WTC11 (cell line): Measurements from ENCODE around the gene FBXO9. TPM values are rescaled to one million over a fixed set of nuclear protein-coding genes. Genes with fewer than 3 reads are reported as not detected.
A peak's percentile ranks its signal among the peaks of the same experiment; 100 is the strongest.

ENCODE experiments used
- ATAC-seq: fragments of 200-7000 bp; cut with Tn5 transposase; 2 replicates; pipeline ENCODE4 v1.10.0; 2021; ENCODE audit warnings: mild to moderate bottlenecking, moderate library complexity
- CTCF ChIA-PET: fragments of 300-600 bp; sonication (Branson Sonifier 250); formaldehyde crosslinking; loops from one replicate; lab custom pipeline; 2021; ENCODE audit warnings: antibody characterized with exemption; lab: Charles Lee
- POLR2A ChIA-PET: fragments of 350-600 bp; sonication (Branson Sonifier 250); formaldehyde crosslinking; loops from one replicate; lab custom pipeline; 2021; ENCODE audit warnings: antibody characterized with exemption; lab: Charles Lee
- DNase-seq: peaks from one replicate; pipeline ENCODE4 v3.0.0; 2021; ENCODE audit warnings: low spot score
- H3K27ac Mint-ChIP-seq: 2 replicates; pipeline ENCODE4 v1.8.0; 2021; ENCODE audit warnings: mixed read lengths
- H3K27me3 Mint-ChIP-seq: 2 replicates; pipeline ENCODE4 v1.8.0; 2021; ENCODE audit warnings: low read depth, mild to moderate bottlenecking, moderate library complexity, mixed read lengths
- H3K36me3 Mint-ChIP-seq: 2 replicates; pipeline ENCODE4 v1.8.0; 2021; ENCODE audit warnings: mixed read lengths
- H3K4me1 Mint-ChIP-seq: 2 replicates; pipeline ENCODE4 v1.8.0; 2022; ENCODE audit warnings: mixed read lengths
- H3K4me3 Mint-ChIP-seq: 2 replicates; pipeline ENCODE4 v1.8.0; 2021; ENCODE audit warnings: mild to moderate bottlenecking, moderate library complexity, mixed read lengths
- H3K9me3 Mint-ChIP-seq: 2 replicates; pipeline ENCODE4 v1.8.0; 2021; ENCODE audit warnings: mixed read lengths
- ATF1 ChIP-seq: sonication (generic); formaldehyde crosslinking; IDR thresholded peaks from 2 replicates; pipeline ENCODE4 v1.8.1; 2023; ENCODE audit warnings: mild to moderate bottlenecking, moderate library complexity, missing genetic modification reagents
- CREM ChIP-seq: sonication (generic); formaldehyde crosslinking; IDR thresholded peaks from 2 replicates; pipeline ENCODE4 v1.8.1; 2022; ENCODE audit warnings: mild to moderate bottlenecking, missing genetic modification reagents, moderate library complexity
- FOXJ3 ChIP-seq: sonication (generic); formaldehyde crosslinking; IDR thresholded peaks from 2 replicates; pipeline ENCODE4 v1.9.0; 2021; ENCODE audit warnings: missing genetic modification reagents, mild to moderate bottlenecking, borderline replicate concordance
- FOXP1 ChIP-seq: sonication (generic); formaldehyde crosslinking; IDR thresholded peaks from 2 replicates; pipeline ENCODE4 v1.8.0; 2022; ENCODE audit warnings: missing genetic modification reagents, mild to moderate bottlenecking, moderate library complexity, borderline replicate concordance
- GRHL2 ChIP-seq: fragments of 250-450 bp; sonication (Bioruptor Pico); IDR thresholded peaks from 2 replicates; pipeline ENCODE4 v1.8.0; 2022; ENCODE audit warnings: mild to moderate bottlenecking, moderate library complexity; ENCODE audit not compliant: insufficient replicate concordance, severe bottlenecking
- HMGXB4 ChIP-seq: sonication (generic); formaldehyde crosslinking; IDR thresholded peaks from 2 replicates; pipeline ENCODE4 v1.8.1; 2023; ENCODE audit warnings: mild to moderate bottlenecking, moderate library complexity, missing genetic modification reagents
- IRF1 ChIP-seq: sonication (generic); formaldehyde crosslinking; IDR thresholded peaks from 2 replicates; pipeline ENCODE4 v1.8.0; 2023; ENCODE audit warnings: missing genetic modification reagents
- MYBL2 ChIP-seq: sonication (generic); formaldehyde crosslinking; IDR thresholded peaks from 2 replicates; pipeline ENCODE4 v1.8.1; 2023; ENCODE audit warnings: mild to moderate bottlenecking, moderate library complexity, missing genetic modification reagents
- NFATC4 ChIP-seq: fragments of 250-450 bp; sonication (Bioruptor Pico); IDR thresholded peaks from 2 replicates; pipeline ENCODE4 v1.9.0; 2021; ENCODE audit warnings: mild to moderate bottlenecking
- OVOL2 ChIP-seq: fragments of 250-450 bp; sonication (Bioruptor Pico); IDR thresholded peaks from 2 replicates; pipeline ENCODE4 v1.9.0; 2021; ENCODE audit warnings: mild to moderate bottlenecking, borderline replicate concordance
- PRRX2 ChIP-seq: fragments of 250-450 bp; sonication (Bioruptor Pico); IDR thresholded peaks from 2 replicates; pipeline ENCODE4 v1.8.0; 2021; ENCODE audit warnings: mild to moderate bottlenecking
- SP1 ChIP-seq: sonication (generic); formaldehyde crosslinking; conservative IDR thresholded peaks from 2 replicates; pipeline ENCODE4 v1.8.1; 2022; ENCODE audit warnings: missing genetic modification reagents
- ZBTB21 ChIP-seq: sonication (generic); formaldehyde crosslinking; IDR thresholded peaks from 2 replicates; pipeline ENCODE4 v1.8.1; 2023; ENCODE audit warnings: mild to moderate bottlenecking, missing genetic modification reagents, borderline replicate concordance
- ZNF121 ChIP-seq: sonication (generic); formaldehyde crosslinking; IDR thresholded peaks from 2 replicates; pipeline ENCODE4 v1.8.0; 2023; ENCODE audit warnings: missing genetic modification reagents
- ZNF138 ChIP-seq: sonication (generic); formaldehyde crosslinking; conservative IDR thresholded peaks from 2 replicates; pipeline ENCODE4 v1.8.1; 2022; ENCODE audit warnings: mild to moderate bottlenecking, moderate library complexity, missing genetic modification reagents
- ZNF396 ChIP-seq: fragments of 250-450 bp; sonication (Bioruptor Pico); IDR thresholded peaks from 2 replicates; pipeline ENCODE4 v1.8.0; 2021; ENCODE audit warnings: mild to moderate bottlenecking, moderate library complexity, borderline replicate concordance
- ZNF423 ChIP-seq: fragments of 250-450 bp; sonication (Bioruptor Pico); IDR thresholded peaks from 2 replicates; pipeline ENCODE4 v2.1.2; 2022; ENCODE audit warnings: mild to moderate bottlenecking, moderate library complexity
- ZNF512 ChIP-seq: sonication (generic); formaldehyde crosslinking; IDR thresholded peaks from 2 replicates; pipeline ENCODE4 v1.8.1; 2022; ENCODE audit warnings: missing genetic modification reagents, borderline replicate concordance
- total RNA-seq: library from RNA; stranded (reverse); gene quantifications from 3 replicates; pipeline ENCODE4 v1.2.3, GENCODE V29; 2021
- TF ChIP-seq, protein P1 (sequence below): sonication (generic); formaldehyde crosslinking; IDR thresholded peaks from 2 replicates; pipeline ENCODE4 v1.8.1; 2023; ENCODE audit warnings: mild to moderate bottlenecking, missing genetic modification reagents
- TF ChIP-seq, protein P2 (sequence below): fragments of 250-450 bp; sonication (Bioruptor Pico); IDR thresholded peaks from 2 replicates; pipeline ENCODE4 v1.9.0; 2021; ENCODE audit warnings: moderate library complexity, mild to moderate bottlenecking, inconsistent platforms, borderline replicate concordance
- TF ChIP-seq, protein P3 (sequence below): fragments of 250-450 bp; sonication (Bioruptor Pico); IDR thresholded peaks from 2 replicates; pipeline ENCODE4 v1.9.0; 2021; ENCODE audit warnings: mild to moderate bottlenecking
- TF ChIP-seq, protein P4 (sequence below): sonication (generic); formaldehyde crosslinking; IDR thresholded peaks from 2 replicates; pipeline ENCODE4 v1.8.1; 2023; ENCODE audit warnings: mild to moderate bottlenecking, missing genetic modification reagents, moderate library complexity
- TF ChIP-seq, protein P5 (sequence below): fragments of 250-450 bp; sonication (Bioruptor Pico); IDR thresholded peaks from 2 replicates; pipeline ENCODE4 v1.9.0; 2021; ENCODE audit warnings: mild to moderate bottlenecking

The FBXO9 gene
- total RNA-seq, 1 experiment from 2014 or later = 54.4 TPM

- TF ChIP-seq MYBL2 = no peak
- no peak for TF ChIP-seq FOXP1 (CRISPR knock-in tag)
- TF ChIP-seq PRRX2 (CRISPR knock-in tag) = no peak
- TF ChIP-seq NFATC4 (CRISPR knock-in tag) = no peak
- TF ChIP-seq, protein P1, sequence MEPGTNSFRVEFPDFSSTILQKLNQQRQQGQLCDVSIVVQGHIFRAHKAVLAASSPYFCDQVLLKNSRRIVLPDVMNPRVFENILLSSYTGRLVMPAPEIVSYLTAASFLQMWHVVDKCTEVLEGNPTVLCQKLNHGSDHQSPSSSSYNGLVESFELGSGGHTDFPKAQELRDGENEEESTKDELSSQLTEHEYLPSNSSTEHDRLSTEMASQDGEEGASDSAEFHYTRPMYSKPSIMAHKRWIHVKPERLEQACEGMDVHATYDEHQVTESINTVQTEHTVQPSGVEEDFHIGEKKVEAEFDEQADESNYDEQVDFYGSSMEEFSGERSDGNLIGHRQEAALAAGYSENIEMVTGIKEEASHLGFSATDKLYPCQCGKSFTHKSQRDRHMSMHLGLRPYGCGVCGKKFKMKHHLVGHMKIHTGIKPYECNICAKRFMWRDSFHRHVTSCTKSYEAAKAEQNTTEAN (CRISPR knock-in tag) = no peak
- TF ChIP-seq, protein P2, sequence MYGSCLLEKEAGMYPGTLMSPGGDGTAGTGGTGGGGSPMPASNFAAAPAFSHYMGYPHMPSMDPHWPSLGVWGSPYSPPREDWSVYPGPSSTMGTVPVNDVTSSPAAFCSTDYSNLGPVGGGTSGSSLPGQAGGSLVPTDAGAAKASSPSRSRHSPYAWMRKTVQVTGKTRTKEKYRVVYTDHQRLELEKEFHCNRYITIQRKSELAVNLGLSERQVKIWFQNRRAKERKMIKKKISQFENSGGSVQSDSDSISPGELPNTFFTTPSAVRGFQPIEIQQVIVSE (CRISPR knock-in tag) = no peak
- TF ChIP-seq, all 79 proteins: peak for 0
Observed at GRCh38 chr6:53143710-53144109, 78.5 kb downstream of the FBXO9 start (continued).

DNA sequence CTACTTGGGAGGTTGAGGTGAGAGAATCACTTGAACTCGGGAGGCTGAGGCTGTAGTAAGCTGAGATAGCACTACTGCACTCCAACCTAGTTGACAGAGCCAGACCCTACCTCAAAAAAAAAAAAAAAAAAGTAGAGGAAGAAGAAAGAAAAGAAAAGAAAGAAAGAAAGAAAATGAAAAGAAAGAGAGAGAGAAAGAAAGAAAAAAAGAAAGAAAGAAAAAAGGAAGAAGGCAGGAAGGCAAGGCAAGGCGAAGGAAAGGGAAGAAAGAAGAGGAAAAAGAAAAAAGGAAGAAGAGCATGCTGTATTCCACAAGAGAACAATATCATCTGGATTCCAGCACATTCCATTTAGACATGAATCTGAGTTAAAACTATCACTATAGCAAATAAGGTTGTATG lies 79.6 kb downstream of the FBXO9 start:
- ATAC-seq (no peak), DNase-seq (no peak)
- ChIA-PET CTCF (no interaction called here), POLR2A (interaction anchor here (0.6 kb wide), 1 partner anchor 351 kb away, joined by 4 read pairs; no protein-coding TSS in a partner anchor)
- no peaks in the 10 kb centered on the region for H3K27me3 Mint-ChIP-seq
- no peaks in the 10 kb centered on the region for H3K36me3 Mint-ChIP-seq
- H3K9me3 Mint-ChIP-seq = no peaks in the 10 kb centered on the region
- peaks cover 15% of the 10 kb centered on the region for H3K4me1 Mint-ChIP-seq
- TF ChIP-seq, protein P3, sequence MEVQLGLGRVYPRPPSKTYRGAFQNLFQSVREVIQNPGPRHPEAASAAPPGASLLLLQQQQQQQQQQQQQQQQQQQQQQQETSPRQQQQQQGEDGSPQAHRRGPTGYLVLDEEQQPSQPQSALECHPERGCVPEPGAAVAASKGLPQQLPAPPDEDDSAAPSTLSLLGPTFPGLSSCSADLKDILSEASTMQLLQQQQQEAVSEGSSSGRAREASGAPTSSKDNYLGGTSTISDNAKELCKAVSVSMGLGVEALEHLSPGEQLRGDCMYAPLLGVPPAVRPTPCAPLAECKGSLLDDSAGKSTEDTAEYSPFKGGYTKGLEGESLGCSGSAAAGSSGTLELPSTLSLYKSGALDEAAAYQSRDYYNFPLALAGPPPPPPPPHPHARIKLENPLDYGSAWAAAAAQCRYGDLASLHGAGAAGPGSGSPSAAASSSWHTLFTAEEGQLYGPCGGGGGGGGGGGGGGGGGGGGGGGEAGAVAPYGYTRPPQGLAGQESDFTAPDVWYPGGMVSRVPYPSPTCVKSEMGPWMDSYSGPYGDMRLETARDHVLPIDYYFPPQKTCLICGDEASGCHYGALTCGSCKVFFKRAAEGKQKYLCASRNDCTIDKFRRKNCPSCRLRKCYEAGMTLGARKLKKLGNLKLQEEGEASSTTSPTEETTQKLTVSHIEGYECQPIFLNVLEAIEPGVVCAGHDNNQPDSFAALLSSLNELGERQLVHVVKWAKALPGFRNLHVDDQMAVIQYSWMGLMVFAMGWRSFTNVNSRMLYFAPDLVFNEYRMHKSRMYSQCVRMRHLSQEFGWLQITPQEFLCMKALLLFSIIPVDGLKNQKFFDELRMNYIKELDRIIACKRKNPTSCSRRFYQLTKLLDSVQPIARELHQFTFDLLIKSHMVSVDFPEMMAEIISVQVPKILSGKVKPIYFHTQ = no peak
- TF ChIP-seq ZNF138 (CRISPR knock-in tag) (no peak), SP1 (no peak)
- no peak overlapping the region for H3K4me3 Mint-ChIP-seq
- H3K27ac Mint-ChIP-seq = no peak overlapping the region

GRCh38 chr6:53148684-53149083 lies 83.5 kb downstream of the FBXO9 start, which contains the start of gene GCM1:
Gene GCM1, minus strand, starts transcription at chr6:53148841. Its CDS starts 3,209 bp downstream, at chr6:53145632.
- H3K27me3 Mint-ChIP-seq = peaks cover 7% of the 10 kb centered on the region; the same call in 1 of the 2 replicates
- DNase-seq = no peak
- no peak within 1 kb of the TSS for H3K27ac Mint-ChIP-seq
- no peak within 1 kb of the TSS for H3K4me3 Mint-ChIP-seq
- no peaks in the 10 kb centered on the region for H3K9me3 Mint-ChIP-seq
- CTCF ChIA-PET = no interaction called here
- POLR2A ChIA-PET = no interaction called here
- peak; percentile 59 for ATAC-seq
- no peaks in the 10 kb centered on the region for H3K36me3 Mint-ChIP-seq
- peaks cover 10% of the 10 kb centered on the region for H3K4me1 Mint-ChIP-seq
- TF ChIP-seq ZNF121 (CRISPR knock-in tag) (no peak), OVOL2 (CRISPR knock-in tag) (no peak), ZBTB21 (no peak), IRF1 (CRISPR knock-in tag) (no peak), ZNF396 (CRISPR knock-in tag) (no peak), FOXP1 (CRISPR knock-in tag) (no peak), HMGXB4 (CRISPR knock-in tag) (no peak), ATF1 (CRISPR knock-in tag) (no peak), ZNF423 (CRISPR knock-in tag) (no peak), ZNF512 (CRISPR knock-in tag) (no peak), GRHL2 (CRISPR knock-in tag) (no peak), FOXJ3 (no peak), CREM (CRISPR knock-in tag) (no peak)
- TF ChIP-seq, protein P4, sequence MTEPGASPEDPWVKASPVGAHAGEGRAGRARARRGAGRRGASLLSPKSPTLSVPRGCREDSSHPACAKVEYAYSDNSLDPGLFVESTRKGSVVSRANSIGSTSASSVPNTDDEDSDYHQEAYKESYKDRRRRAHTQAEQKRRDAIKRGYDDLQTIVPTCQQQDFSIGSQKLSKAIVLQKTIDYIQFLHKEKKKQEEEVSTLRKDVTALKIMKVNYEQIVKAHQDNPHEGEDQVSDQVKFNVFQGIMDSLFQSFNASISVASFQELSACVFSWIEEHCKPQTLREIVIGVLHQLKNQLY (CRISPR knock-in tag) = no peak
- TF ChIP-seq, protein P5, sequence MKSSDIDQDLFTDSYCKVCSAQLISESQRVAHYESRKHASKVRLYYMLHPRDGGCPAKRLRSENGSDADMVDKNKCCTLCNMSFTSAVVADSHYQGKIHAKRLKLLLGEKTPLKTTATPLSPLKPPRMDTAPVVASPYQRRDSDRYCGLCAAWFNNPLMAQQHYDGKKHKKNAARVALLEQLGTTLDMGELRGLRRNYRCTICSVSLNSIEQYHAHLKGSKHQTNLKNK (CRISPR knock-in tag) = no peak
